NCI-H2196 treated with DMSO at 0.1 percent for 48 hours (cell line): ENCODE results near the gene PTPRG.

Experiments used
- DNase-seq: peaks from one replicate; lab custom pipeline; 2025; ENCODE audit not compliant: unreplicated experiment; lab: John Stamatoyannopoulos, UW

Gene PTPRG

GRCh38 chr3:62131620-62132019, 570.2 kb downstream of the PTPRG start:
- no peak for DNase-seq

- DNase-seq = no peak
Observed at GRCh38 chr3:62132027-62132602, 570.7 kb downstream of the PTPRG start.

- DNase-seq = no peak
Observed at GRCh38 chr3:62133015-62133414, 571.6 kb downstream of the PTPRG start.

- DNase-seq = no peak
Observed at GRCh38 chr3:62134061-62134496, 572.7 kb downstream of the PTPRG start.

- no peak for DNase-seq
Observed at GRCh38 chr3:62135741-62136140, 574.4 kb downstream of the PTPRG start.

GRCh38 chr3:62139957-62140356, 578.6 kb downstream of the PTPRG start:
- DNase-seq = no peak

GRCh38 chr3:62142331-62143085, 581.1 kb downstream of the PTPRG start:
- DNase-seq = no peak

GRCh38 chr3:62143843-62144450, 582.6 kb downstream of the PTPRG start:
- DNase-seq = no peak

- no peak for DNase-seq
Observed at GRCh38 chr3:62144482-62144881, 583.1 kb downstream of the PTPRG start.

- DNase-seq = no peak
Observed at GRCh38 chr3:62145086-62145757, 583.9 kb downstream of the PTPRG start.

GRCh38 chr3:62149539-62149938, 588.2 kb downstream of the PTPRG start:
- DNase-seq = no peak

GRCh38 chr3:62149962-62150361, 588.6 kb downstream of the PTPRG start:
- no peak for DNase-seq

GRCh38 chr3:62151591-62151990, 590.2 kb downstream of the PTPRG start:
- DNase-seq = no peak

- DNase-seq = no peak
Observed at GRCh38 chr3:62153231-62153630, 591.9 kb downstream of the PTPRG start.

GRCh38 chr3:62154457-62155148, 593.2 kb downstream of the PTPRG start:
- DNase-seq = no peak

GRCh38 chr3:62159056-62159708, 597.8 kb downstream of the PTPRG start:
- DNase-seq = no peak

- no peak for DNase-seq
Observed at GRCh38 chr3:62159709-62160092, 598.3 kb downstream of the PTPRG start.

- DNase-seq = no peak
Observed at GRCh38 chr3:62161371-62161770, 600.0 kb downstream of the PTPRG start.

- DNase-seq = no peak
Observed at GRCh38 chr3:62164196-62164595, 602.8 kb downstream of the PTPRG start.

- DNase-seq = no peak
Observed at GRCh38 chr3:62164746-62165145, 603.4 kb downstream of the PTPRG start.
